H1 (cell line): Measurements from ENCODE around the gene IL1RAPL1. TPM values are rescaled to one million over a fixed set of nuclear protein-coding genes. Genes with fewer than 3 reads are reported as not detected.

Source experiments
- CTCF ChIA-PET: fragments of 300-600 bp; sonication (Branson Sonifier 250); formaldehyde crosslinking; loops from one replicate; lab custom pipeline; 2021; ENCODE audit not compliant: partially characterized antibody; lab: Charles Lee
- POLR2A ChIA-PET: fragments of 300-600 bp; sonication (Branson Sonifier 250); formaldehyde crosslinking; loops from one replicate; lab custom pipeline; 2021; ENCODE audit warnings: inconsistent platforms; ENCODE audit not compliant: partially characterized antibody; lab: Charles Lee
- DNase-seq, 2 experiments: peaks; one replicate each; pipeline versions ENCODE4 v3.0.0 to v3.0.0-alpha.2; 2010 to 2022; ENCODE audit warnings: low spot score in 2 of 2, low read depth in 1 of 2, mixed read lengths in 1 of 2
- FAIRE-seq: peaks from 2 replicates; lab custom pipeline; 2011; peaks lifted over from hg19 to GRCh38; lab: Jason Lieb, UNC
- H2AFZ ChIP-seq: 2 replicates; pipeline ENCODE4 v1.8.1; 2012; ENCODE audit warnings: low read length, inconsistent platforms
- H2AK5ac ChIP-seq: 2 replicates; pipeline ENCODE4 v1.6.1; 2013; ENCODE audit warnings: low read depth, low read length
- H2BK120ac ChIP-seq: replicated peaks from 2 replicates; pipeline ENCODE3; 2013; ENCODE audit warnings: low read depth, low read length, inconsistent platforms
- H2BK12ac ChIP-seq: 2 replicates; pipeline ENCODE4 v1.6.1; 2013; ENCODE audit warnings: low read depth, low read length
- H2BK15ac ChIP-seq: 2 replicates; pipeline ENCODE4 v1.6.1; 2013; ENCODE audit warnings: low read length
- H2BK20ac ChIP-seq: 2 replicates; pipeline ENCODE4 v1.6.1; 2013; ENCODE audit warnings: low read length
- H2BK5ac ChIP-seq: 2 replicates; pipeline ENCODE4 v1.6.1; 2013; ENCODE audit warnings: low read depth, low read length
- H3K14ac ChIP-seq: 2 replicates; pipeline ENCODE4 v1.6.1; 2013; ENCODE audit warnings: inconsistent platforms; ENCODE audit not compliant: insufficient read length
- H3K18ac ChIP-seq: 2 replicates; pipeline ENCODE4 v1.6.1; 2013; ENCODE audit warnings: low read length; ENCODE audit errors: extremely low read depth
- H3K23ac ChIP-seq: 2 replicates; pipeline ENCODE4 v1.6.1; 2013; ENCODE audit warnings: inconsistent platforms; ENCODE audit not compliant: insufficient read length
- H3K23me2 ChIP-seq: 2 replicates; pipeline ENCODE4 v1.6.1; 2013; ENCODE audit warnings: low read depth, low read length
- H3K27ac ChIP-seq: 2 replicates; pipeline ENCODE4 v1.6.1; 2011; ENCODE audit warnings: low read depth, low read length, inconsistent platforms
- H3K27me3 ChIP-seq, 4 experiments: replicated peaks in 1 of 4; 1 replicate in 1 of 4; 2 replicates in 3 of 4; pipeline versions ENCODE4 v1.6.1 to v1.8.1; 2011 to 2013; ENCODE audit warnings: low read length in 3 of 4, mild to moderate bottlenecking in 3 of 4, inconsistent platforms in 2 of 4, mixed read lengths in 2 of 4, moderate library complexity in 1 of 4; ENCODE audit not compliant: control insufficient read depth in 3 of 4, insufficient read depth in 3 of 4; ENCODE audit errors: extremely low read depth in 1 of 4
- H3K36me3 ChIP-seq, 4 experiments: 2 replicates each; pipeline versions ENCODE4 v1.6.1 to v1.8.1; 2011 to 2013; ENCODE audit warnings: mild to moderate bottlenecking in 4 of 4, low read length in 3 of 4, moderate library complexity in 2 of 4, control low read depth in 1 of 4, inconsistent platforms in 1 of 4; ENCODE audit not compliant: insufficient read depth in 4 of 4, control insufficient read depth in 2 of 4
- H3K4ac ChIP-seq: replicated peaks from 2 replicates; pipeline ENCODE3; 2013; ENCODE audit warnings: low read length, low read depth, mixed read lengths, inconsistent platforms; ENCODE audit not compliant: insufficient read length
- H3K4me1 ChIP-seq, 4 experiments: replicated peaks in 1 of 4; 1 replicate in 1 of 4; 2 replicates in 3 of 4; pipeline versions ENCODE4 v1.6.1 to v1.8.1; 2011 to 2013; ENCODE audit warnings: low read length in 3 of 4, inconsistent platforms in 2 of 4, mixed read lengths in 1 of 4; ENCODE audit not compliant: insufficient read depth in 4 of 4, control insufficient read depth in 3 of 4
- H3K4me2 ChIP-seq, 2 experiments: 2 replicates each; pipeline versions ENCODE4 v1.6.1 to v1.8.1; 2011 to 2013; ENCODE audit warnings: low read depth in 2 of 2, low read length in 2 of 2, control low read depth in 1 of 2, inconsistent platforms in 1 of 2, mild to moderate bottlenecking in 1 of 2; ENCODE audit not compliant: insufficient read depth in 1 of 2
- H3K4me3 ChIP-seq, 4 experiments: fragments of 200-600, 300-600 bp in 1 of 4; sonication (generic), shearing (Covaris generic), sonication (Bioruptor Twin) in 1 of 4; 2 replicates each; pipeline versions ENCODE4 v1.5.1 to v1.8.1; 2011 to 2016; ENCODE audit warnings: low read length in 4 of 4, low read depth in 3 of 4, control low read depth in 2 of 4, inconsistent platforms in 2 of 4, mild to moderate bottlenecking in 2 of 4, mixed read lengths in 1 of 4, moderate library complexity in 1 of 4; ENCODE audit not compliant: insufficient read depth in 2 of 4; ENCODE audit errors: extremely low read depth in 1 of 4
- H3K56ac ChIP-seq: replicated peaks from 2 replicates; pipeline ENCODE3; 2013; ENCODE audit warnings: low read depth, mild to moderate bottlenecking, mixed read lengths, low read length, inconsistent platforms; ENCODE audit not compliant: insufficient read length
- H3K79me1 ChIP-seq: 2 replicates; pipeline ENCODE4 v1.6.1; 2013; ENCODE audit warnings: low read depth, low read length, control low read depth
- H3K79me2 ChIP-seq, 2 experiments: 2 replicates each; pipeline versions ENCODE4 v1.6.1 to v1.8.1; 2012 to 2013; ENCODE audit warnings: low read length in 2 of 2, mild to moderate bottlenecking in 2 of 2, inconsistent platforms in 1 of 2; ENCODE audit not compliant: insufficient read depth in 2 of 2, control insufficient read depth in 1 of 2
- H3K9ac ChIP-seq, 4 experiments: replicated peaks in 1 of 4; 1 replicate in 1 of 4; 2 replicates in 3 of 4; pipeline versions ENCODE4 v1.6.1 to v1.8.1; 2011 to 2013; ENCODE audit warnings: low read depth in 3 of 4, low read length in 3 of 4, control low read depth in 2 of 4, mild to moderate bottlenecking in 2 of 4, moderate library complexity in 2 of 4, inconsistent platforms in 1 of 4; ENCODE audit errors: extremely low read depth in 1 of 4
- H3K9me3 ChIP-seq, 2 experiments: 2 replicates each; pipeline versions ENCODE4 v1.6.1 to v1.8.1; 2012 to 2013; ENCODE audit warnings: mild to moderate bottlenecking in 2 of 2, moderate library complexity in 2 of 2, control low read depth in 1 of 2, inconsistent platforms in 1 of 2, low read depth in 1 of 2, low read length in 1 of 2, mixed read lengths in 1 of 2; ENCODE audit not compliant: insufficient read depth in 2 of 2
- H4K20me1 ChIP-seq, 2 experiments: replicated peaks in 1 of 2; 2 replicates each; pipeline versions ENCODE3 to v1.8.1; 2011 to 2013; ENCODE audit warnings: inconsistent platforms in 2 of 2, low read length in 2 of 2, mild to moderate bottlenecking in 1 of 2; ENCODE audit not compliant: insufficient read depth in 2 of 2, control insufficient read depth in 1 of 2
- H4K5ac ChIP-seq: 2 replicates; pipeline ENCODE4 v1.6.1; 2013; ENCODE audit warnings: low read length, low read depth, mixed read lengths, inconsistent platforms; ENCODE audit not compliant: insufficient read length
- H4K8ac ChIP-seq: 2 replicates; pipeline ENCODE4 v1.8.0; 2013; ENCODE audit warnings: mild to moderate bottlenecking, moderate library complexity, low read length, inconsistent platforms; ENCODE audit not compliant: insufficient read depth; ENCODE audit errors: extremely low read depth
- H4K91ac ChIP-seq: replicated peaks from 2 replicates; pipeline ENCODE3; 2013; ENCODE audit warnings: low read length, mixed read lengths, inconsistent platforms; ENCODE audit not compliant: insufficient read length
- CHD1 ChIP-seq: IDR thresholded peaks from 2 replicates; pipeline ENCODE4 v1.6.1; 2012; ENCODE audit warnings: low read depth, low read length, improper control_type of control experiment
- CHD2 ChIP-seq: IDR thresholded peaks from 2 replicates; pipeline ENCODE4 v1.6.1; 2012; ENCODE audit warnings: low read length, improper control_type of control experiment
- CTCF ChIP-seq, 3 experiments: IDR thresholded peaks; 1 replicate in 2 of 3; 2 replicates in 1 of 3; pipeline versions ENCODE4 v1.5.1 to v1.6.1; 2011; ENCODE audit warnings: low read length in 3 of 3, mild to moderate bottlenecking in 3 of 3, inconsistent platforms in 2 of 3, low read depth in 1 of 3, moderate library complexity in 1 of 3; ENCODE audit not compliant: insufficient read depth in 1 of 3; ENCODE audit errors: control extremely low read depth in 1 of 3
- RAD21 ChIP-seq, 2 experiments: IDR thresholded peaks in 1 of 2; conservative IDR thresholded peaks in 1 of 2; 2 replicates each; pipeline ENCODE4 v1.6.1; 2011; ENCODE audit warnings: low read depth in 2 of 2, low read length in 2 of 2, improper control_type of control experiment in 1 of 2, inconsistent platforms in 1 of 2, mild to moderate bottlenecking in 1 of 2, moderate library complexity in 1 of 2
- USF2 ChIP-seq: IDR thresholded peaks from 2 replicates; pipeline ENCODE4 v1.6.1; 2011; ENCODE audit warnings: low read length, improper control_type of control experiment
- WGBS, 2 experiments: shearing (Covaris generic) in 1 of 2; methylation state at CpG; one replicate each; pipeline versions ENCODE4 v1.1.6 to v1.1.7; 2013 to 2015; ENCODE audit warnings: low lambda C conversion rate in 2 of 2, mixed read lengths in 2 of 2, inconsistent platforms in 1 of 2, low coverage in 1 of 2, missing lambda C conversion rate in 1 of 2; ENCODE audit not compliant: insufficient replicate concordance in 2 of 2, insufficient coverage in 1 of 2, insufficient read length in 1 of 2; ENCODE audit errors: extremely low coverage in 1 of 2, missing lambda C conversion rate in 1 of 2; 5-methylcytosine and 5-hydroxymethylcytosine counted together
- polyA plus RNA-seq, 7 experiments: library from polyadenylated mRNA; depleted of rRNA in 3 of 7; stranded (reverse) in 5 of 7; unstranded in 2 of 7; fragments of >200 nt in 5 of 7; fragments of 200-250 nt in 2 of 7; gene quantifications; 1 replicate in 5 of 7; 2 replicates in 1 of 7; 4 replicates in 1 of 7; pipeline versions ENCODE4 v1.2.1 to v1.2.3, GENCODE V29; 2011 to 2013; ENCODE audit warnings: missing spikeins in 2 of 7, mixed read lengths in 2 of 7
- total RNA-seq: library from RNA; stranded (reverse); fragmentation: NEBNext Ultra II Directional; extraction: Animal tissue kit (Norgen Biotek cat#: 25700); gene quantifications from 2 replicates; pipeline ENCODE4 v1.2.1, GENCODE V29; 2021

Gene IL1RAPL1
- total and polyA plus RNA-seq, 2 of the 8 experiments (the other 6 are each of a cell fraction or from before 2014, with no cell fraction given) = 0.11 to 0.35 TPM

- CTCF ChIA-PET = interaction anchor here (1.0 to 1.1 kb wide), 3 partner anchors 33 to 438 kb away, joined by 3 read pairs; no protein-coding TSS in a partner anchor
- Histone ChIP-seq H3K4me2 (no peak overlapping the region), H2BK20ac (no peak overlapping the region), H3K36me3 (no peaks in the 10 kb centered on the region)
- TF ChIP-seq CHD1 = no peak
- peak; percentile 72 to 76 for TF ChIP-seq RAD21 (IDR thresholded peaks at IDR 0.05 in 1 of 2, conservative IDR thresholded peaks at IDR 0.05 in 1 of 2; ENCODE audit: low read depth in 2 of 2, low read length in 2 of 2)
- TF ChIP-seq USF2 = no peak
- no peak for TF ChIP-seq CHD2
- TF ChIP-seq CTCF (IDR thresholded peaks at IDR 0.05; ENCODE audit: control extremely low read depth in 1 of 3, insufficient read depth in 1 of 3, low read depth in 1 of 3, low read length in 3 of 3) = peak in 2 of 3 experiments; percentile 31 to 47; a peak in 2 of 4 replicates
- TF ChIP-seq, all 59 proteins: peak for 2
- Histone ChIP-seq H2AK5ac (no peak overlapping the region), H3K9ac (no peak overlapping the region), H2BK12ac (no peak overlapping the region), H4K5ac (no peak overlapping the region), H3K27me3 (no peaks in the 10 kb centered on the region), H3K4me1 (no peaks in the 10 kb centered on the region), H3K79me1 (no peaks in the 10 kb centered on the region), H3K27ac (no peak overlapping the region), H4K91ac (no peak overlapping the region), H3K56ac (no peak overlapping the region), H3K79me2 (no peaks in the 10 kb centered on the region), H4K8ac (no peak overlapping the region), H2BK15ac (no peak overlapping the region), H3K4ac (no peak overlapping the region), H2BK120ac (no peak overlapping the region), H3K14ac (no peak overlapping the region), H2AFZ (no peak overlapping the region), H3K4me3 (no peak overlapping the region), H3K9me3 (no peaks in the 10 kb centered on the region), H3K18ac (no peak overlapping the region), H3K23me2 (no peaks in the 10 kb centered on the region), H4K20me1 (no peaks in the 10 kb centered on the region), H3K23ac (no peak overlapping the region), H2BK5ac (no peak overlapping the region)
- DNase-seq = no peak
- POLR2A ChIA-PET = no interaction called here
- WGBS, 2 experiments = 67% methylated on average over 2 of the region's 2 CpGs; no CpG with 5 or more reads in 1 of the 2 experiments
- FAIRE-seq = peak; percentile 28
Measured at GRCh38 chrX:29090811-29091210, 503.6 kb downstream of the IL1RAPL1 start.
